ENCODE measurements around the gene ADAMTS8.

The ADAMTS8 gene

GRCh38 chr11:130397780-130398179, 30.6 kb downstream of the ADAMTS8 start:
- H3K4me3 ChIP-seq (ENCODE audit: low read depth, low read length) = no peak overlapping the region
- no peak for DNase-seq (ENCODE audit: low read depth)
- TF ChIP-seq CTCF (IDR thresholded peaks at IDR 0.05; ENCODE audit: insufficient read depth, low read depth, low read length, missing control alignments) = no peak

- no peak overlapping the region for H3K4me3 ChIP-seq (ENCODE audit: low read depth, low read length)
- TF ChIP-seq CTCF (IDR thresholded peaks at IDR 0.05; ENCODE audit: insufficient read depth, low read depth, low read length, missing control alignments) = no peak
- no peak for DNase-seq (ENCODE audit: low read depth)
Measured at GRCh38 chr11:130396965-130397364, 31.4 kb downstream of the ADAMTS8 start.

- no peak overlapping the region for H3K4me3 ChIP-seq (ENCODE audit: low read depth, low read length)
- DNase-seq (ENCODE audit: low read depth) = no peak
- TF ChIP-seq CTCF (IDR thresholded peaks at IDR 0.05; ENCODE audit: insufficient read depth, low read depth, low read length, missing control alignments) = no peak
Measured at GRCh38 chr11:130394615-130395014, 33.8 kb downstream of the ADAMTS8 start.

GRCh38 chr11:130391711-130392110, 36.7 kb downstream of the ADAMTS8 start:
- no peak for DNase-seq (ENCODE audit: low read depth)
- no peak overlapping the region for H3K4me3 ChIP-seq (ENCODE audit: low read depth, low read length)
- no peak for TF ChIP-seq CTCF (IDR thresholded peaks at IDR 0.05; ENCODE audit: insufficient read depth, low read depth, low read length, missing control alignments)

- DNase-seq (ENCODE audit: low read depth) = no peak
- H3K4me3 ChIP-seq (ENCODE audit: low read depth, low read length) = no peak overlapping the region
- TF ChIP-seq CTCF (IDR thresholded peaks at IDR 0.05; ENCODE audit: insufficient read depth, low read depth, low read length, missing control alignments) = no peak
Measured at GRCh38 chr11:130390071-130390758, 38.2 kb downstream of the ADAMTS8 start.

GRCh38 chr11:130389335-130389935, 39.0 kb downstream of the ADAMTS8 start:
- no peak for DNase-seq (ENCODE audit: low read depth)
- H3K4me3 ChIP-seq (ENCODE audit: low read depth, low read length) = no peak overlapping the region
- no peak for TF ChIP-seq CTCF (IDR thresholded peaks at IDR 0.05; ENCODE audit: insufficient read depth, low read depth, low read length, missing control alignments)

Measured in GM12865 (cell line).